Measurements from ENCODE around the gene PTPRF.
"Not testable (repeated sequence)": the region's sequence is repeated elsewhere in the genome, so short reads cannot be mapped to it uniquely, and the experiment has no call there.

PTPRF gene

DNA sequence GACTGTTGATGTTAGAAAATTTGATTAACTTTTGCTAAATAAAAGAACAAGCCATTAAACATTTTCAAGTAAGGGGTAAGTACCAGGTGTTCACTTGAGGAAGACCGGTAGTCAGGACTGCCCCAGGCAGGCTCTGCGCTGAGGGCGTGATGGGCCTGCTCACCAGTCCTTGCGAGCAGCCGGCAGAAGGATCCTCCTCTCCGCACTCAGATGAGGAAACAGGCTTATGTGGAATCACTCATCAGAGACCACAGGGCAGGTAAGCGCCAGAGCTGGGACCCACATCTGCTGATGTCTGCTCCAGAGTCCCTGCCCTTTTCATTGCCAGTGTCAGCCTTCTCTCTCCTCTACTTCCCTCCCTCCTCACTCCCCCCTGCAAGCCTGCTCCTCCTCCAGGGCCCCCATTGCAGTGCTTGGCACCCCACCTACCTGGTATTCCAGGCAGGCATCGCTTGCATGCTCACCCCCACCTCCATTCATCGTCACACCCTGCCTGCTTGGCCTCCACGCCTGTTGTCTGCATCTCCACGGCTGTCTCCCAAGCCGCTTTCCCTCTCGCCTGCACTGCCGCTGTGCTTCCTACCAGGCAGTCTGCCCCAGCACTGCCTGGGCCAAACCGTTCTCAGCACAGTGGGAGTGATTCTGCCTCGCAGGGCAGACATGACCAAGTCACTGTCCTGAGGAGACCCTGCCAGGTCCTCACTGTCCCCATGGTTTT lies 94.5 kb downstream of the PTPRF start:
- Histone ChIP-seq H3K4me1 (ENCODE audit: control insufficient read depth, insufficient read depth, low read length) (no peaks in the 10 kb centered on the region), H3K27me3 (ENCODE audit: control insufficient read depth, insufficient read depth, low read length) (no peaks in the 10 kb centered on the region), H3K9ac (ENCODE audit: low read depth, low read length) (no peak overlapping the region), H3K36me3 (ENCODE audit: insufficient read depth, low read length) (peaks cover 3% of the 10 kb centered on the region), H3K4me2 (ENCODE audit: low read length) (no peak overlapping the region), H3K4me3 (ENCODE audit: low read length) (no peak overlapping the region), H3K9me3 (replicated peaks; ENCODE audit: low read length) (no peaks in the 10 kb centered on the region)

- H3K27me3 ChIP-seq (ENCODE audit: control insufficient read depth, insufficient read depth, low read length), result no peaks in the 10 kb centered on the region
- H3K9me3 ChIP-seq (replicated peaks; ENCODE audit: low read length), result no peaks in the 10 kb centered on the region
- no peaks in the 10 kb centered on the region for H3K4me1 ChIP-seq (ENCODE audit: control insufficient read depth, insufficient read depth, low read length)
- H3K9ac ChIP-seq (ENCODE audit: low read depth, low read length), result no peak overlapping the region
- H3K4me3 ChIP-seq (ENCODE audit: low read length), result no peak overlapping the region
- H3K36me3 ChIP-seq (ENCODE audit: insufficient read depth, low read length), result no peaks in the 10 kb centered on the region
- no peak overlapping the region for H3K4me2 ChIP-seq (ENCODE audit: low read length)
Measured at GRCh38 chr1:43632135-43632670, 101.5 kb downstream of the PTPRF start.

DNA sequence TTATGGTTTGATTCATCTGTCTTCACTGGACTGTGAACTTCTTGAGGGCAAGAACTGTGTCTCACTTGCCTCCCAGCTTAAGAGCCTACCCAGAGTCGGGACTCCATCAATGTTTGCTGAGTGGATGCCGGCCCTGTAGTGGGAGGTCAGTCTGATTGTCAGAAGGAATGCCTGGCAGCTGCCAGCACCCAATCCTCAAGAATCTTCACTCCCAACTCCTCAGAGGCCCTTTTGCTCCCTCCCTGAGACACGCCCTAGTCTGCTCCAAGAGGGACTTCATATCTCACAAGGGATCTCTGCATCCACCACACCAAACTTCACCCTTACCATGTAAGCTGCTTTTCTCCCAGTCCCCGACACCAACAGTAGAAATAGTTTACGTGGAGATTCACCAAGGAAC lies 104.0 kb downstream of the PTPRF start:
- H3K27me3 ChIP-seq (ENCODE audit: control insufficient read depth, insufficient read depth, low read length), result no peaks in the 10 kb centered on the region
- no peak overlapping the region for H3K9ac ChIP-seq (ENCODE audit: low read depth, low read length)
- H3K36me3 ChIP-seq (ENCODE audit: insufficient read depth, low read length), result no peaks in the 10 kb centered on the region
- H3K4me2 ChIP-seq (ENCODE audit: low read length), result no peak overlapping the region
- H3K4me3 ChIP-seq (ENCODE audit: low read length), result no peak overlapping the region
- no peaks in the 10 kb centered on the region for H3K4me1 ChIP-seq (ENCODE audit: control insufficient read depth, insufficient read depth, low read length)
- H3K9me3 ChIP-seq (replicated peaks; ENCODE audit: low read length), result no peaks in the 10 kb centered on the region

DNA sequence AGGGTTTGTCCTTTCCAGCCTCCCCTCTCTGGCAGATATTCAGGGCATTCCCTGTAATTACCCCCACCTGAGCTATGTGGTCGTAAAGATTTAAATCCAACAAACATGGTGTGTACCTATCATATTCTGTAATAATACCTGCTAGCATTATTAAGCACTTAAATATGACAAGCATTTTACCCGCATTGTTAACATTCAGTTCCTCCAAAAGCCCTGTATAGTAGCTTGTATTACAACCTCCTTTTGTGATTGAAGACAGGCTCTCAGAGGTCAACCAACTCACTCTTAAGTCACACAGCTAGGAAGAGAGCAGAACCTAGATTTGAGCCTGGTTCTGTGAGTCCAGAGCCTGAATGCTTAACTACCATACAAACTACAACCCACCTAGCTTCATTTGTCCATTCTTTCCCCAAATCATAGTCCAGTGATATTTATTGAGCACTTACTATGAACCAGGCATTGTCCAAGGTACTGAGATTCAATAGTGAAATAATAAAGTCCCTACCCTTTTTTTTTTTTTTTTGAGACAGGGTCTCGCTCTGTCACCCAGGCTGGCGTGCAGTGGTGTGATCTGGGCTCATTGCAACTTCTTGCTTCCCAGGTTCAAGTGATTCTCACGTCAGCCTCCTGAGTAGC lies 105.4 kb downstream of the PTPRF start:
- no peaks in the 10 kb centered on the region for H3K4me1 ChIP-seq (ENCODE audit: control insufficient read depth, insufficient read depth, low read length)
- no peak overlapping the region for H3K4me3 ChIP-seq (ENCODE audit: low read length)
- H3K9me3 ChIP-seq (replicated peaks; ENCODE audit: low read length), result no peaks in the 10 kb centered on the region
- no peaks in the 10 kb centered on the region for H3K27me3 ChIP-seq (ENCODE audit: control insufficient read depth, insufficient read depth, low read length)
- H3K4me2 ChIP-seq (ENCODE audit: low read length), result no peak overlapping the region
- no peak overlapping the region for H3K9ac ChIP-seq (ENCODE audit: low read depth, low read length)
- H3K36me3 ChIP-seq (ENCODE audit: insufficient read depth, low read length), result no peaks in the 10 kb centered on the region

DNA sequence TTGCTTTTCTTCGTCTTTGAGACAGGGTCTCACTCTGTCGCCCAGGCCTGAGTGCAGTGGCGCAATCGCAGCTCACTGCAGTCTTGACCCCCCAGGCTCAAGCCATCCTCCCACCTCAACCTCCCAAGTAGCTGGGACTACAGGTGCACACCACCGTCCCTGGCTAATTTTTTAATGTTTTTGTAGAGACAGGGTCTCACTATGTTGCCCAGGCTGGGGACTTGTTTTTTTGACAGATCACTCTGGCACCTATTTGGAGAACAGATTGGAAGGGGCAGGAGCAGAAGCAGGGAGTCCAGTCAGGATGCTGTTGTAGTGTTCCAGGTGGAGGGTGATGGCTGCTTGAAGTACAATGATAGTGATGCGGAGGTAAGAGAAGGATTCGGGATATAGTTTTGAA lies 106.6 kb downstream of the PTPRF start:
- H3K4me1 ChIP-seq (ENCODE audit: control insufficient read depth, insufficient read depth, low read length), result no peaks in the 10 kb centered on the region
- H3K9ac ChIP-seq (ENCODE audit: low read depth, low read length), result no peak overlapping the region
- no peaks in the 10 kb centered on the region for H3K9me3 ChIP-seq (replicated peaks; ENCODE audit: low read length)
- no peak overlapping the region for H3K4me3 ChIP-seq (ENCODE audit: low read length)
- H3K36me3 ChIP-seq (ENCODE audit: insufficient read depth, low read length), result no peaks in the 10 kb centered on the region
- no peaks in the 10 kb centered on the region for H3K27me3 ChIP-seq (ENCODE audit: control insufficient read depth, insufficient read depth, low read length)
- no peak overlapping the region for H3K4me2 ChIP-seq (ENCODE audit: low read length)

GRCh38 chr1:43638381-43638780 lies 107.7 kb downstream of the PTPRF start:
- not testable (repeated sequence) for H3K27me3 ChIP-seq (ENCODE audit: control insufficient read depth, insufficient read depth, low read length); H3K4me3 ChIP-seq (ENCODE audit: low read length); H3K9me3 ChIP-seq (replicated peaks; ENCODE audit: low read length); H3K4me1 ChIP-seq (ENCODE audit: control insufficient read depth, insufficient read depth, low read length); H3K9ac ChIP-seq (ENCODE audit: low read depth, low read length); H3K4me2 ChIP-seq (ENCODE audit: low read length); H3K36me3 ChIP-seq (ENCODE audit: insufficient read depth, low read length)

DNA sequence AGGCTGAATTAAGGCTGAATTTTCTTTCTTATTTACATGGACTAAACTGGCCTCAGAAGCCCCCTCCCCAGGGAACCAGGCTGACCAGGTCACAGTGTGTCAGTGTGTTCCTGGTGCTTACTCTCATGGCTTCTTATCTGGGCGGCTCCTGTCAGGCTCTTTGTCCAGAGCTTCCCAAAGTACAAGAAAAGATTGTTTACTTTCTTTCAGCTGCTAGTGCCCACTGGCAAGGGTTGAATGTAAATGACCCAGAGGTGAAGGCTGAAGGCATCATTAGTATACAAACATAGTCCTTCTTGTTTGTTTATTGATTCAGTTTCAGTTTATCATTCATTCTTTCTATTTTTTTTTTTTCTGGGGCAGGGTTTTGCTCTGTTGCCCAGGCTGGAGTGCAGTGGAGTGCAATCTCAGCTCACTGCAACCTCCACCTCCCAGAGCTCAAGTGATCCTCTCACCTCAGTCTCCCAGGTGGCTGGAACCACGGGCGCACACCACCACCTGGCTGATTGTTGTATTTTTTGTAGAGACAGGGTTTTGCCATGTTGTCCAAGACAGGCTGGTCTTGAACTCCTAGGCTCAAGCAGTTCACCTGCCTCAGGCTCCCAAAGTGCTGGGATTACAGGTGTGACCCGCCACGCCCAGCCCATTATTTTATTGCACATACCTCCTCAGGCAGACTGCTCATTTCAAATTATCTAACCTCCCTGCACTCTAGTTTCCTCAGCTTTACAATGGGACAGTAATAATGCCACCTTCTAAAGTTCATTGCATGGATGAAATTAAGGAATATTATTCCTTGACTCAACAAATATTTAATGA lies 109.5 kb downstream of the PTPRF start:
- Histone ChIP-seq H3K4me1 (ENCODE audit: control insufficient read depth, insufficient read depth, low read length) (no peaks in the 10 kb centered on the region), H3K4me3 (ENCODE audit: low read length) (no peak overlapping the region), H3K9ac (ENCODE audit: low read depth, low read length) (no peak overlapping the region), H3K9me3 (replicated peaks; ENCODE audit: low read length) (no peaks in the 10 kb centered on the region), H3K27me3 (ENCODE audit: control insufficient read depth, insufficient read depth, low read length) (peaks cover 9% of the 10 kb centered on the region), H3K36me3 (ENCODE audit: insufficient read depth, low read length) (no peaks in the 10 kb centered on the region), H3K4me2 (ENCODE audit: low read length) (no peak overlapping the region)

DNA sequence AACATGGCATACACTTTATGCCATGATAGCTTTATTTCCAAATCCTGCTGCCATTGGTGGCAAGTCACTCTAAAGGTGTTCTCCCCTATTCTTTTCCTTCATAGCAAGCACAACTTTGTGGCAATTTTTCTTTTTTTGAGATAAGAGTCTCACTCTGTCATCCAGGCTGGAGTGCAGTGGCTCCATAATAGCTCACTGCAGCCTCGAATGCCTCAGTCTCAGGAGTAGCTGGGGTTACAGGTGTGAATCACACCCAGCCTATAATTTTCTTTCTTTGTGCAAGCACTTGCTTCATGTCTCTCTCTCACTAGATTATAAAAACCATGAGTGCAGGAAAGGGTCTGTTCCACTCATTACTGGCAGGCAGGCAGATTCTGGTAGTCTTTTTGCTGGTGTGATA lies 113.9 kb downstream of the PTPRF start:
- Histone ChIP-seq H3K9me3 (replicated peaks; ENCODE audit: low read length) (no peaks in the 10 kb centered on the region), H3K27me3 (ENCODE audit: control insufficient read depth, insufficient read depth, low read length) (peaks cover 13% of the 10 kb centered on the region)

GRCh38 chr1:43645461-43645860 lies 114.8 kb downstream of the PTPRF start:
- Histone ChIP-seq H3K4me1 (ENCODE audit: control insufficient read depth, insufficient read depth, low read length) (no peaks in the 10 kb centered on the region), H3K36me3 (ENCODE audit: insufficient read depth, low read length) (no peaks in the 10 kb centered on the region), H3K9me3 (replicated peaks; ENCODE audit: low read length) (no peaks in the 10 kb centered on the region), H3K9ac (ENCODE audit: low read depth, low read length) (no peak overlapping the region), H3K4me3 (ENCODE audit: low read length) (no peak overlapping the region), H3K27me3 (ENCODE audit: control insufficient read depth, insufficient read depth, low read length) (peaks cover 13% of the 10 kb centered on the region), H3K4me2 (ENCODE audit: low read length) (no peak overlapping the region)

More for the DNA sequence above, 113.9 kb downstream of the PTPRF start:
- Histone ChIP-seq H3K4me1 (ENCODE audit: control insufficient read depth, insufficient read depth, low read length) (no peaks in the 10 kb centered on the region), H3K36me3 (ENCODE audit: insufficient read depth, low read length) (no peaks in the 10 kb centered on the region), H3K4me2 (ENCODE audit: low read length) (no peak overlapping the region), H3K4me3 (ENCODE audit: low read length) (no peak overlapping the region), H3K9ac (ENCODE audit: low read depth, low read length) (no peak overlapping the region)

- H3K4me2 ChIP-seq (ENCODE audit: low read length); H3K4me3 ChIP-seq (ENCODE audit: low read length); H3K9ac ChIP-seq (ENCODE audit: low read depth, low read length); H3K9me3 ChIP-seq (replicated peaks; ENCODE audit: low read length); H3K36me3 ChIP-seq (ENCODE audit: insufficient read depth, low read length): not testable (repeated sequence)
- H3K27me3 ChIP-seq (ENCODE audit: control insufficient read depth, insufficient read depth, low read length), result peaks cover 13% of the 10 kb centered on the region
- H3K4me1 ChIP-seq (ENCODE audit: control insufficient read depth, insufficient read depth, low read length), result peaks cover 11% of the 10 kb centered on the region
Measured at GRCh38 chr1:43647331-43647730, 116.6 kb downstream of the PTPRF start.

- H3K4me2 ChIP-seq (ENCODE audit: low read length), result no peak overlapping the region
- H3K36me3 ChIP-seq (ENCODE audit: insufficient read depth, low read length), result peaks cover 3% of the 10 kb centered on the region
- H3K4me1 ChIP-seq (ENCODE audit: control insufficient read depth, insufficient read depth, low read length), result peaks cover 11% of the 10 kb centered on the region
- H3K27me3 ChIP-seq (ENCODE audit: control insufficient read depth, insufficient read depth, low read length), result peaks cover 13% of the 10 kb centered on the region
- H3K4me3 ChIP-seq (ENCODE audit: low read length), result no peak overlapping the region
- no peak overlapping the region for H3K9ac ChIP-seq (ENCODE audit: low read depth, low read length)
- no peaks in the 10 kb centered on the region for H3K9me3 ChIP-seq (replicated peaks; ENCODE audit: low read length)
Measured at GRCh38 chr1:43648221-43648847, 117.7 kb downstream of the PTPRF start.

All from skeletal muscle satellite cell (primary cell).